GM21723 (cell line): ENCODE measurements around the gene UNC5CL.

Experiments used
- ATAC-seq: cut with Tn5 transposase; IDR thresholded peaks from one replicate; pipeline ENCODE4 v1.9.1; 2021; ENCODE audit warnings: mild to moderate bottlenecking, moderate library complexity; ENCODE audit not compliant: unreplicated experiment

Gene UNC5CL

GRCh38 chr6:41064841-41065240, 25.8 kb upstream of the UNC5CL start:
- ATAC-seq, result no peak

- ATAC-seq, result no peak
Measured at GRCh38 chr6:41063884-41064285, 24.9 kb upstream of the UNC5CL start.

GRCh38 chr6:41062056-41062455, 23.0 kb upstream of the UNC5CL start:
- ATAC-seq, result no peak

- ATAC-seq, result no peak
Measured at GRCh38 chr6:41061196-41061726, 22.2 kb upstream of the UNC5CL start.

- ATAC-seq, result no peak
Measured at GRCh38 chr6:41059556-41059955, 20.5 kb upstream of the UNC5CL start.

GRCh38 chr6:41058783-41059181, 19.8 kb upstream of the UNC5CL start:
- no peak for ATAC-seq

GRCh38 chr6:41056768-41057490, 17.9 kb upstream of the UNC5CL start:
- ATAC-seq, result no peak

- no peak for ATAC-seq
Measured at GRCh38 chr6:41055149-41055548, 16.1 kb upstream of the UNC5CL start.

- no peak for ATAC-seq
Measured at GRCh38 chr6:41054511-41054910, 15.5 kb upstream of the UNC5CL start.

GRCh38 chr6:41053041-41053440, 14.0 kb upstream of the UNC5CL start, which contains the start of gene APOBEC2:
Gene APOBEC2 (plus strand): TSS chr6:41053202. CDS start chr6:41053348, 146 bp downstream.
- ATAC-seq, result no peak

GRCh38 chr6:41051873-41052272, 12.9 kb upstream of the UNC5CL start:
- no peak for ATAC-seq

- no peak for ATAC-seq
Measured at GRCh38 chr6:41050536-41050935, 11.5 kb upstream of the UNC5CL start.

GRCh38 chr6:41049955-41050354, 10.9 kb upstream of the UNC5CL start:
- ATAC-seq, result no peak

- ATAC-seq, result no peak
Measured at GRCh38 chr6:41049521-41049920, 10.5 kb upstream of the UNC5CL start.

GRCh38 chr6:41047745-41048732, 9.0 kb upstream of the UNC5CL start:
- no peak for ATAC-seq

- no peak for ATAC-seq
Measured at GRCh38 chr6:41047306-41047705, 8.3 kb upstream of the UNC5CL start.

GRCh38 chr6:41046084-41046483, 7.1 kb upstream of the UNC5CL start:
- no peak for ATAC-seq

GRCh38 chr6:41045664-41046063, 6.6 kb upstream of the UNC5CL start:
- ATAC-seq, result no peak

GRCh38 chr6:41043151-41043550, 4.1 kb upstream of the UNC5CL start:
- no peak for ATAC-seq

GRCh38 chr6:41042226-41043055, 3.4 kb upstream of the UNC5CL start, which contains the start of gene TSPO2:
Gene TSPO2 (plus strand): TSS chr6:41042467. CDS start chr6:41042986, 519 bp downstream.
- no peak for ATAC-seq
